NK-92 (cell line): ENCODE results near the gene CNGB1.

ENCODE experiments used
- DNase-seq: peaks from one replicate; lab custom pipeline; 2025; ENCODE audit not compliant: unreplicated experiment; lab: John Stamatoyannopoulos, UW

The CNGB1 gene

GRCh38 chr16:57977418-57978069, 6.6 kb upstream of the CNGB1 start:
- no peak for DNase-seq

- no peak for DNase-seq
These were observed 5.4 kb upstream of the CNGB1 start for GRCh38 chr16:57976331-57976796.

- DNase-seq = no peak
These were observed 1.4 kb upstream of the CNGB1 start for GRCh38 chr16:57972306-57972705.

GRCh38 chr16:57971848-57972247, 920 bp upstream of the CNGB1 start:
- DNase-seq = no peak

GRCh38 chr16:57970319-57970718, 609 bp downstream of the CNGB1 start:
- no peak for DNase-seq

GRCh38 chr16:57969451-57970123, 1.3 kb downstream of the CNGB1 start:
- DNase-seq = no peak

GRCh38 chr16:57967916-57968315, 3.0 kb downstream of the CNGB1 start:
- no peak for DNase-seq

GRCh38 chr16:57966986-57967385, 3.9 kb downstream of the CNGB1 start:
- no peak for DNase-seq

- DNase-seq = no peak
These were observed 4.6 kb downstream of the CNGB1 start for GRCh38 chr16:57966204-57966771.

- no peak for DNase-seq
These were observed 6.7 kb downstream of the CNGB1 start for GRCh38 chr16:57964157-57964700.

GRCh38 chr16:57962756-57963155, 8.2 kb downstream of the CNGB1 start:
- no peak for DNase-seq

GRCh38 chr16:57962046-57962445, 8.9 kb downstream of the CNGB1 start:
- no peak for DNase-seq

- DNase-seq = no peak
These were observed 9.4 kb downstream of the CNGB1 start for GRCh38 chr16:57961538-57961937.

GRCh38 chr16:57960826-57961472, 10.0 kb downstream of the CNGB1 start:
- no peak for DNase-seq

GRCh38 chr16:57960310-57960709, 10.6 kb downstream of the CNGB1 start:
- no peak for DNase-seq

- no peak for DNase-seq
These were observed 11.1 kb downstream of the CNGB1 start for GRCh38 chr16:57959804-57960203.

- no peak for DNase-seq
These were observed 11.8 kb downstream of the CNGB1 start for GRCh38 chr16:57959121-57959520.

GRCh38 chr16:57958544-57958943, 12.4 kb downstream of the CNGB1 start:
- no peak for DNase-seq

- no peak for DNase-seq
These were observed 13.1 kb downstream of the CNGB1 start for GRCh38 chr16:57957673-57958392.

- DNase-seq = no peak
These were observed 13.8 kb downstream of the CNGB1 start for GRCh38 chr16:57956924-57957672.
